ENCODE results near the gene THUMPD3.

Gene THUMPD3

GRCh38 chr3:9388142-9388541 lies 25.3 kb downstream of the THUMPD3 start:
- no peak overlapping the region for H3K4me3 ChIP-seq (ENCODE audit: low read length)
- TF ChIP-seq CTCF (conservative IDR thresholded peaks at IDR 0.05; ENCODE audit: low read depth, low read length), result no peak
- no peak for DNase-seq (ENCODE audit: low read depth)

- DNase-seq (ENCODE audit: low read depth), result no peak
- H3K4me3 ChIP-seq (ENCODE audit: low read length), result no peak overlapping the region
- TF ChIP-seq CTCF (conservative IDR thresholded peaks at IDR 0.05; ENCODE audit: low read depth, low read length), result no peak
Observed at GRCh38 chr3:9388562-9389272, 25.9 kb downstream of the THUMPD3 start.

GRCh38 chr3:9390265-9390888 lies 27.5 kb downstream of the THUMPD3 start:
- no peak for DNase-seq (ENCODE audit: low read depth)

GRCh38 chr3:9392041-9392440 lies 29.2 kb downstream of the THUMPD3 start:
- no peak for DNase-seq (ENCODE audit: low read depth)
- H3K4me3 ChIP-seq (ENCODE audit: low read length), result no peak overlapping the region
- no peak for TF ChIP-seq CTCF (conservative IDR thresholded peaks at IDR 0.05; ENCODE audit: low read depth, low read length)

More at GRCh38 chr3:9390265-9390888, 27.5 kb downstream of the THUMPD3 start:
- no peak for TF ChIP-seq CTCF (conservative IDR thresholded peaks at IDR 0.05; ENCODE audit: low read depth, low read length)
- no peak overlapping the region for H3K4me3 ChIP-seq (ENCODE audit: low read length)

GRCh38 chr3:9395570-9396300 lies 32.9 kb downstream of the THUMPD3 start:
- DNase-seq (ENCODE audit: low read depth), result no peak
- no peak for TF ChIP-seq CTCF (conservative IDR thresholded peaks at IDR 0.05; ENCODE audit: low read depth, low read length)
- peak overlapping the region; percentile 88 for H3K4me3 ChIP-seq (ENCODE audit: low read length)

- peak overlapping the region; percentile 88 for H3K4me3 ChIP-seq (ENCODE audit: low read length)
- DNase-seq (ENCODE audit: low read depth), result peak; percentile 82
- no peak for TF ChIP-seq CTCF (conservative IDR thresholded peaks at IDR 0.05; ENCODE audit: low read depth, low read length)
Observed at GRCh38 chr3:9396301-9396631, 33.4 kb downstream of the THUMPD3 start.
